Activated naive CD4-positive, alpha-beta T cell treated with anti-CD3 and anti-CD28 coated beads for 36 hours (primary cell): Measurements from ENCODE around the gene LEPROT. TPM values are rescaled to one million over a fixed set of nuclear protein-coding genes. Genes with fewer than 3 reads are reported as not detected.

Experiments used
- CTCF ChIA-PET: fragments of 350-600 bp; sonication (Branson Sonifier 250); formaldehyde crosslinking; loops from one replicate; lab custom pipeline; 2021; ENCODE audit warnings: antibody characterized with exemption; lab: Charles Lee
- DNase-seq: peaks from one replicate; pipeline ENCODE4 v3.0.0-alpha.2; 2020
- H3K27ac Mint-ChIP-seq: one replicate; pipeline ENCODE4 v1.8.0; 2021; ENCODE audit warnings: mild to moderate bottlenecking, mixed read lengths
- H3K27me3 Mint-ChIP-seq: one replicate; pipeline ENCODE4 v1.8.0; 2021; ENCODE audit warnings: low read depth, mixed read lengths
- H3K36me3 Mint-ChIP-seq: one replicate; pipeline ENCODE4 v1.8.0; 2021; ENCODE audit warnings: low read depth, mixed read lengths
- H3K4me1 Mint-ChIP-seq: one replicate; pipeline ENCODE4 v1.8.0; 2021; ENCODE audit warnings: low read depth, mixed read lengths
- H3K4me3 Mint-ChIP-seq: one replicate; pipeline ENCODE4 v1.8.0; 2021; ENCODE audit warnings: mild to moderate bottlenecking, moderate library complexity, mixed read lengths
- H3K9me3 Mint-ChIP-seq: one replicate; pipeline ENCODE4 v1.8.0; 2021; ENCODE audit warnings: mixed read lengths
- intact Hi-C: fragments of 100-400 bp; cut with micrococcal nuclease; formaldehyde crosslinking; loops from one replicate; pipeline ENCODE4 v1.15.1; 2023
- total RNA-seq, 2 experiments: library from RNA; stranded (reverse); gene quantifications; one replicate each; pipeline ENCODE4 v1.2.3, GENCODE V29; 2021

LEPROT gene
- total RNA-seq, 2 experiments from 2014 or later = 7.2 to 14.2 TPM

GRCh38 chr1:65469889-65470340 lies 49.4 kb downstream of the LEPROT start:
- Mint-ChIP-seq H3K27me3 (no peaks in the 10 kb centered on the region), H3K36me3 (no peaks in the 10 kb centered on the region), H3K9me3 (no peaks in the 10 kb centered on the region), H3K4me3 (no peak overlapping the region), H3K27ac (no peak overlapping the region), H3K4me1 (no peaks in the 10 kb centered on the region)
- DNase-seq = no peak
- CTCF ChIA-PET = no interaction called here
- intact Hi-C loops = no loop called here

- Mint-ChIP-seq H3K36me3 (no peaks in the 10 kb centered on the region), H3K4me3 (no peak overlapping the region), H3K27me3 (no peaks in the 10 kb centered on the region), H3K4me1 (no peaks in the 10 kb centered on the region), H3K27ac (no peak overlapping the region), H3K9me3 (no peaks in the 10 kb centered on the region)
- CTCF ChIA-PET = no interaction called here
- no peak for DNase-seq
- intact Hi-C loops = no loop called here
These were observed 50.3 kb downstream of the LEPROT start for GRCh38 chr1:65470766-65471165.

- no peaks in the 10 kb centered on the region for H3K9me3 Mint-ChIP-seq
- DNase-seq = no peak
- H3K4me3 Mint-ChIP-seq = no peak overlapping the region
- H3K4me1 Mint-ChIP-seq = no peaks in the 10 kb centered on the region
- CTCF ChIA-PET = no interaction called here
- H3K27ac Mint-ChIP-seq = no peak overlapping the region
- no peaks in the 10 kb centered on the region for H3K27me3 Mint-ChIP-seq
- H3K36me3 Mint-ChIP-seq = no peaks in the 10 kb centered on the region
- intact Hi-C loops = no loop called here
These were observed 50.9 kb downstream of the LEPROT start for GRCh38 chr1:65471213-65471833.

- no peaks in the 10 kb centered on the region for H3K9me3 Mint-ChIP-seq
- H3K27me3 Mint-ChIP-seq = no peaks in the 10 kb centered on the region
- CTCF ChIA-PET = no interaction called here
- intact Hi-C loops = no loop called here
- no peak for DNase-seq
- no peaks in the 10 kb centered on the region for H3K36me3 Mint-ChIP-seq
- H3K4me1 Mint-ChIP-seq = no peaks in the 10 kb centered on the region
- no peak overlapping the region for H3K27ac Mint-ChIP-seq
- H3K4me3 Mint-ChIP-seq = no peak overlapping the region
These were observed 51.4 kb downstream of the LEPROT start for GRCh38 chr1:65471861-65472332.

GRCh38 chr1:65476327-65476726 lies 55.9 kb downstream of the LEPROT start:
- Mint-ChIP-seq H3K27ac (no peak overlapping the region), H3K4me1 (no peaks in the 10 kb centered on the region), H3K36me3 (no peaks in the 10 kb centered on the region), H3K27me3 (no peaks in the 10 kb centered on the region), H3K4me3 (no peak overlapping the region), H3K9me3 (no peaks in the 10 kb centered on the region)
- DNase-seq = no peak
- CTCF ChIA-PET = interaction anchor here (1.2 kb wide), 1 partner anchor 212 kb away, joined by 3 read pairs; no protein-coding TSS in a partner anchor
- intact Hi-C loops = no loop called here

GRCh38 chr1:65477414-65478378 lies 57.2 kb downstream of the LEPROT start:
- CTCF ChIA-PET = interaction anchor here (0.7 kb wide), 1 partner anchor 44 kb away, joined by 4 read pairs; no protein-coding TSS in a partner anchor
- no peaks in the 10 kb centered on the region for H3K36me3 Mint-ChIP-seq
- no peaks in the 10 kb centered on the region for H3K4me1 Mint-ChIP-seq
- H3K27me3 Mint-ChIP-seq = no peaks in the 10 kb centered on the region
- no peak overlapping the region for H3K4me3 Mint-ChIP-seq
- intact Hi-C loops = no loop called here
- DNase-seq = no peak
- H3K27ac Mint-ChIP-seq = no peak overlapping the region
- no peaks in the 10 kb centered on the region for H3K9me3 Mint-ChIP-seq

GRCh38 chr1:65478379-65479026 lies 58.0 kb downstream of the LEPROT start:
- CTCF ChIA-PET = interaction anchor here (0.7 kb wide), 1 partner anchor 44 kb away, joined by 4 read pairs; no protein-coding TSS in a partner anchor

GRCh38 chr1:65479554-65480204 lies 59.2 kb downstream of the LEPROT start:
- DNase-seq = no peak
- H3K4me1 Mint-ChIP-seq = no peaks in the 10 kb centered on the region
- H3K4me3 Mint-ChIP-seq = no peak overlapping the region
- intact Hi-C loops = no loop called here
- H3K36me3 Mint-ChIP-seq = no peaks in the 10 kb centered on the region
- H3K27ac Mint-ChIP-seq = no peak overlapping the region
- CTCF ChIA-PET = interaction anchor here (0.9 kb wide), 1 partner anchor 208 kb away, joined by 3 read pairs; no protein-coding TSS in a partner anchor
- H3K9me3 Mint-ChIP-seq = no peaks in the 10 kb centered on the region
- no peaks in the 10 kb centered on the region for H3K27me3 Mint-ChIP-seq

More at GRCh38 chr1:65478379-65479026, 58.0 kb downstream of the LEPROT start:
- Mint-ChIP-seq H3K36me3 (no peaks in the 10 kb centered on the region), H3K9me3 (no peaks in the 10 kb centered on the region), H3K4me3 (no peak overlapping the region), H3K4me1 (no peaks in the 10 kb centered on the region), H3K27ac (no peak overlapping the region), H3K27me3 (no peaks in the 10 kb centered on the region)
- intact Hi-C loops = no loop called here
- DNase-seq = no peak

GRCh38 chr1:65480684-65481405 lies 60.4 kb downstream of the LEPROT start:
- no peak for DNase-seq
- H3K4me3 Mint-ChIP-seq = no peak overlapping the region
- no peak overlapping the region for H3K27ac Mint-ChIP-seq
- intact Hi-C loops = no loop called here
- H3K4me1 Mint-ChIP-seq = no peaks in the 10 kb centered on the region
- H3K9me3 Mint-ChIP-seq = no peaks in the 10 kb centered on the region
- CTCF ChIA-PET = no interaction called here
- no peaks in the 10 kb centered on the region for H3K36me3 Mint-ChIP-seq
- no peaks in the 10 kb centered on the region for H3K27me3 Mint-ChIP-seq

GRCh38 chr1:65483993-65484754 lies 63.7 kb downstream of the LEPROT start:
- DNase-seq = no peak
- no peak overlapping the region for H3K27ac Mint-ChIP-seq
- CTCF ChIA-PET = no interaction called here
- H3K36me3 Mint-ChIP-seq = no peaks in the 10 kb centered on the region
- no peaks in the 10 kb centered on the region for H3K9me3 Mint-ChIP-seq
- intact Hi-C loops = no loop called here
- H3K4me1 Mint-ChIP-seq = no peaks in the 10 kb centered on the region
- no peak overlapping the region for H3K4me3 Mint-ChIP-seq
- H3K27me3 Mint-ChIP-seq = no peaks in the 10 kb centered on the region
